ENCODE measurements around the gene PRKAB1. TPM values are rescaled to one million over a fixed set of nuclear protein-coding genes. Genes with fewer than 3 reads are reported as not detected.
"Not testable (repeated sequence)": the region's sequence is repeated elsewhere in the genome, so short reads cannot be mapped to it uniquely, and the experiment has no call there.

PRKAB1 gene
- total RNA-seq, 1 experiment from 2014 or later = 30.0 TPM

- ChIA-PET POLR2A (ENCODE audit: unreplicated experiment) (no interaction called here), CTCF (no interaction called here)
- Histone ChIP-seq H3K36me3 (ENCODE audit: low read depth) (no peaks in the 10 kb centered on the region), H2AFZ (no peak overlapping the region), H3K4me2 (no peak overlapping the region), H3K9me3 (ENCODE audit: insufficient read depth, low read depth) (peaks cover 5% of the 10 kb centered on the region), H3K27ac (no peak overlapping the region), H3K27me3 (ENCODE audit: insufficient read depth, low read depth) (peaks cover 22% of the 10 kb centered on the region), H3K79me2 (ENCODE audit: low read depth) (no peaks in the 10 kb centered on the region), H3K4me1 (replicated peaks; ENCODE audit: insufficient read depth) (no peaks in the 10 kb centered on the region), H3K9me2 (ENCODE audit: insufficient read depth) (no peaks in the 10 kb centered on the region), H4K20me1 (ENCODE audit: insufficient read depth) (no peaks in the 10 kb centered on the region), H3F3A (ENCODE audit: insufficient read depth, low read depth) (no peaks in the 10 kb centered on the region), H3K4me3 (no peak overlapping the region)
- DNase-seq = no peak
- BruUV-seq (replicated peaks) = no TSS peak
- TF ChIP-seq CTCF (conservative IDR thresholded peaks at IDR 0.05) (no peak), EZH2 (IDR thresholded peaks at IDR 0.05; ENCODE audit: low read depth) (no peak)
- intact Hi-C loops (cut with micrococcal nuclease; ENCODE audit: unreplicated experiment) = no loop called here
These were observed 15.3 kb upstream of the PRKAB1 start for GRCh38 chr12:119652665-119653064.

- H3K4me3 ChIP-seq; BruUV-seq (replicated peaks); H3K4me1 ChIP-seq (replicated peaks; ENCODE audit: insufficient read depth); H3K4me2 ChIP-seq; H3K9me2 ChIP-seq (ENCODE audit: insufficient read depth); H3K79me2 ChIP-seq (ENCODE audit: low read depth); H3K27ac ChIP-seq; CTCF ChIA-PET; POLR2A ChIA-PET (ENCODE audit: unreplicated experiment); H2AFZ ChIP-seq; H3K9me3 ChIP-seq (ENCODE audit: insufficient read depth, low read depth); H3K36me3 ChIP-seq (ENCODE audit: low read depth); H3F3A ChIP-seq (ENCODE audit: insufficient read depth, low read depth); DNase-seq; H4K20me1 ChIP-seq (ENCODE audit: insufficient read depth): not testable (repeated sequence)
- peaks cover 12% of the 10 kb centered on the region; the same call in 1 of the 2 replicates for H3K27me3 ChIP-seq (ENCODE audit: insufficient read depth, low read depth)
- intact Hi-C loops (cut with micrococcal nuclease; ENCODE audit: unreplicated experiment) = loop anchor here (5.0 kb wide), 1 partner anchor 490 kb away; no protein-coding TSS in a partner anchor
These were observed 10.9 kb upstream of the PRKAB1 start for GRCh38 chr12:119657001-119657400.

GRCh38 chr12:119658166-119658565 lies 9.8 kb upstream of the PRKAB1 start:
- CTCF ChIA-PET = interaction anchor here (0.5 to 1.1 kb wide), 2 partner anchors 9 to 428 kb away, joined by 6 to 13 read pairs; partner anchors contain the start of gene PRKAB1
- not testable (repeated sequence) for DNase-seq
- intact Hi-C loops (cut with micrococcal nuclease; ENCODE audit: unreplicated experiment) = loop anchor here (5.0 kb wide), 1 partner anchor 491 kb away; no protein-coding TSS in a partner anchor

GRCh38 chr12:119659289-119659897 lies 8.5 kb upstream of the PRKAB1 start:
- POLR2A ChIA-PET (ENCODE audit: unreplicated experiment) = no interaction called here
- intact Hi-C loops (cut with micrococcal nuclease; ENCODE audit: unreplicated experiment) = loop anchor here (5.0 kb wide), 1 partner anchor 492 kb away; no protein-coding TSS in a partner anchor
- H3K36me3 ChIP-seq (ENCODE audit: low read depth) = no peaks in the 10 kb centered on the region
- H3K79me2 ChIP-seq (ENCODE audit: low read depth) = no peaks in the 10 kb centered on the region
- DNase-seq = peak in 1 of 2 experiments; percentile 17
- no peaks in the 10 kb centered on the region for H3K4me1 ChIP-seq (replicated peaks; ENCODE audit: insufficient read depth)
- no peaks in the 10 kb centered on the region for H3K9me2 ChIP-seq (ENCODE audit: insufficient read depth)
- BruUV-seq (replicated peaks) = no TSS peak
- TF ChIP-seq CTCF (conservative IDR thresholded peaks at IDR 0.05) (peak; percentile 89), EZH2 (IDR thresholded peaks at IDR 0.05; ENCODE audit: low read depth) (no peak)
- CTCF ChIA-PET = no interaction called here
- no peak overlapping the region for H3K27ac ChIP-seq
- H3F3A ChIP-seq (ENCODE audit: insufficient read depth, low read depth) = no peaks in the 10 kb centered on the region
- no peak overlapping the region for H3K4me2 ChIP-seq
- H3K27me3 ChIP-seq (ENCODE audit: insufficient read depth, low read depth) = peaks cover 4% of the 10 kb centered on the region; the same call in 1 of the 2 replicates
- H3K4me3 ChIP-seq = no peak overlapping the region
- H2AFZ ChIP-seq = no peak overlapping the region
- no peaks in the 10 kb centered on the region for H3K9me3 ChIP-seq (ENCODE audit: insufficient read depth, low read depth)
- H4K20me1 ChIP-seq (ENCODE audit: insufficient read depth) = no peaks in the 10 kb centered on the region

More at GRCh38 chr12:119658166-119658565, 9.8 kb upstream of the PRKAB1 start:
- H3K27ac ChIP-seq; H4K20me1 ChIP-seq (ENCODE audit: insufficient read depth); H3K27me3 ChIP-seq (ENCODE audit: insufficient read depth, low read depth); H3K4me1 ChIP-seq (replicated peaks; ENCODE audit: insufficient read depth); H3K36me3 ChIP-seq (ENCODE audit: low read depth); BruUV-seq (replicated peaks); H3K9me2 ChIP-seq (ENCODE audit: insufficient read depth); H2AFZ ChIP-seq; H3K9me3 ChIP-seq (ENCODE audit: insufficient read depth, low read depth); H3F3A ChIP-seq (ENCODE audit: insufficient read depth, low read depth); H3K4me2 ChIP-seq; POLR2A ChIA-PET (ENCODE audit: unreplicated experiment); H3K79me2 ChIP-seq (ENCODE audit: low read depth); H3K4me3 ChIP-seq: not testable (repeated sequence)
